Subcutaneous adipose tissue (tissue), 4 donors: Measurements from ENCODE around the gene SHISA9. TPM values are rescaled to one million over a fixed set of nuclear protein-coding genes. Genes with fewer than 3 reads are reported as not detected.

Experiments used
- CTCF ChIP-seq: fragments of 450-650 bp; IDR thresholded peaks from one replicate; pipeline ENCODE4 v1.5.1; 2016; ENCODE audit warnings: low read depth, mild to moderate bottlenecking, control low read depth, antibody characterized with exemption, moderate library complexity
- total RNA-seq, 4 donors: library from RNA; depleted of rRNA; stranded (reverse); fragments of >200 nt; gene quantifications; one replicate each; pipeline ENCODE4 v1.1.0, GENCODE V29; 2016

SHISA9 gene
- total RNA-seq, 4 donors from 2014 or later = under 0.01 to 0.19 (median 0.17) TPM; not detected in 1

GRCh38 chr16:13207151-13207550, 305.8 kb downstream of the SHISA9 start:
- no peak for TF ChIP-seq CTCF

GRCh38 chr16:13223666-13224065, 322.3 kb downstream of the SHISA9 start:
- no peak for TF ChIP-seq CTCF

GRCh38 chr16:13229039-13229438, 327.6 kb downstream of the SHISA9 start:
- no peak for TF ChIP-seq CTCF

GRCh38 chr16:13231365-13231764, 330.0 kb downstream of the SHISA9 start:
- TF ChIP-seq CTCF = no peak

- TF ChIP-seq CTCF = no peak
These were observed 333.6 kb downstream of the SHISA9 start for GRCh38 chr16:13234999-13235398.

- TF ChIP-seq CTCF = no peak
These were observed 334.9 kb downstream of the SHISA9 start for GRCh38 chr16:13236308-13236707.

- no peak for TF ChIP-seq CTCF
These were observed 336.8 kb downstream of the SHISA9 start for GRCh38 chr16:13238182-13238581.
